GM15510 (cell line): ENCODE data around the gene KIFAP3.

ENCODE experiments used
- POLR2A ChIP-seq: IDR thresholded peaks from 3 replicates; pipeline ENCODE4 v1.6.1; 2011; ENCODE audit warnings: borderline replicate concordance; ENCODE audit not compliant: insufficient read length; ENCODE audit errors: extremely low read depth

Gene KIFAP3

GRCh38 chr1:170064821-170065220 lies 9.7 kb downstream of the KIFAP3 start:
- no peak for TF ChIP-seq POLR2A

GRCh38 chr1:170063109-170063826 lies 11.2 kb downstream of the KIFAP3 start:
- TF ChIP-seq POLR2A: no peak

GRCh38 chr1:170049176-170049800 lies 25.2 kb downstream of the KIFAP3 start:
- no peak for TF ChIP-seq POLR2A

DNA sequence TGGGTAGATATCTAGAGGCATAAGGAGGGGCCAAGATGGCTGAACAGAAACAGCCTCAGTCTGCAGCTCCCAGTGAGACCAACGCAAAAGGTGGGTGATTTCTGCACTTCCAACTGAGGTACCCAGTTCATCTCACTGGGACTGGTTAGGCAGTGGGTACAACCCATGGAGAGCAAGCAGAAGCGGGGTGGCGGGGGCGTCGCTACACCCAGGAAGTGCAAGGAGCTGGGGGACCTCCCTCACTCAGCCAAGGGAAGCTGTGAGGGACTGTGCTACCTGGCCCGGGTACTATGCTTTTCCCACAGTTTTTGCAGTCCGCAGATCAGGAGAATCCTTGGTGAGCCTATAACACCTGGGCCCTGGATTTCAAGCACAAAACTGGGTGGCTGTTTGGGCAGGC lies 26.0 kb downstream of the KIFAP3 start:
- TF ChIP-seq POLR2A: no peak

GRCh38 chr1:170044187-170044586 lies 30.3 kb downstream of the KIFAP3 start:
- TF ChIP-seq POLR2A: no peak

DNA sequence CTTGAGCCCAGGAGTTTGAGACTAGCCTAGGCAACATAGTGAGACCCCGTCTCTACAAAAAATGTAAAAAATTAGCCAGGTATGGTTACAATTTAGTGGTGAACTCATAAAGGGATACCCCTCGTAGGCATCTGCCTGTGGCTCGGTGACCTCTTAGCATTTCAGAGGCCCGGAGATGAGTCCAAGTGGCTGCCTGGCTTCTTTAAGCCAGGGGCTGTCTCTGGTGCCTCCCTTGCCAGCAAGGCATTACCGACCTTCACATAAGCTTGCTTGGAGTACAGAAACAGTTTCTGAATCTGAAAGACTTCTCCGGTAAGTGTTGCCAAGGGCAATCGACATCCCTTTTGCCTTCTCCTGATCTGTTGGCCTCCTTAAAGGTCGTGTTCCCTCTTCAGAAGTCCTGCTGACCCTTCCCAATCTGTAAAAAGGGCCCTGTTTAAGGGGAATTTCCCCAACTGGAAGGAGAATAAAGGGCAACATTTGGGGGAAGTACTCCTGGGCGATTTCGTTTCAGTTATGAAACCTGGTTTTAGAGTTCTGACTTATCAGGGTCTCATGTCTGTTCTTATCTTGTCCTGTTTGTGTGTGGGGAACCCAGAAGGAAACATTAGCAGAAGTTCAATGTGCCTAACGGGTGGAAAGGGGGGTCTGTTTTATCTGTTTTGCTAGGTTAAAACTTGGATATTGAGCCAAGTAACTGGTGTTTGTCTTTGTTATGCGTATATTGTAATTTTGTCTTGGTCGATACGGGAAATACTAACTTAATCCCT lies 32.9 kb downstream of the KIFAP3 start:
- no peak for TF ChIP-seq POLR2A

GRCh38 chr1:170032531-170033280 lies 41.8 kb downstream of the KIFAP3 start:
- no peak for TF ChIP-seq POLR2A

- TF ChIP-seq POLR2A: no peak
These were observed 44.3 kb downstream of the KIFAP3 start for GRCh38 chr1:170030212-170030611.

GRCh38 chr1:170027760-170028159 lies 46.7 kb downstream of the KIFAP3 start:
- TF ChIP-seq POLR2A: no peak

- TF ChIP-seq POLR2A: no peak
These were observed 53.6 kb downstream of the KIFAP3 start for GRCh38 chr1:170020859-170021258.

- no peak for TF ChIP-seq POLR2A
These were observed 57.0 kb downstream of the KIFAP3 start for GRCh38 chr1:170017478-170017877.

DNA sequence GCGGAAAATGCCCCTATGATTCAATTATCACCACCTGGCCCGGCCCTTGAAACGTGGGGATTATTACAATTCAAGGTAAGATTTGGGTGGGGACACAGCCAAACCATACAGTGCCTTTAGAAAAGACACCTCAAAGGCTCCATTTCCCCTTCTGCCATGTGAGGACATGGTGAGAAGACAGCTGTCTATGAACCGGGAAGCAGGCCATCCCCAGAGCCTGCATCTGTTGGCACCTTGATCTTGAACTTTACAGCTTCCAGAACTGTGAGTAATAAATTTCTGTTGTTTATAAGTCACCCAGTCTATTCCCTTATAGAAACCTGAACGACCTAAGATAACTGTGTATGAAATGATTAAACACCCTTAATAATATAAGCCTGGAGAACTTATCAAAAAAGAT lies 61.6 kb downstream of the KIFAP3 start:
- TF ChIP-seq POLR2A: no peak

- no peak for TF ChIP-seq POLR2A
These were observed 64.1 kb downstream of the KIFAP3 start for GRCh38 chr1:170010443-170010842.

DNA sequence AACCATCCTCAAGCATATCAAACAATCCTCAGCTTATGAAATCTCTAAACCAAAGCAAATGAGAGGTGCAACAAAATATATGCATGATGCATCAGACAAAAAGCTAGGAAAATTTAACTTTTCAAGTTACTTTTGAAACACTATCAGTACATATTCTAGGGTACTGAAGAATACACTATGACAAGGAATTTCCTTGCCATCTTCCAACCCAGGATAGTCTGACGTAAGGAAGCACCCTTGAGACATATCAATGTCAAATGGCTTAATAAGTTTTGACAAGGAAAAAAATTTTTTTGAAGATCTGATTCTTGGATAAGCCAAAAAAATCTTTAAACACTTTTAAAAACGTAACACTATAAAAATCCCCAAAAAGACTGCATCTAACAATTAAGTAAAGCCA lies 64.9 kb downstream of the KIFAP3 start:
- TF ChIP-seq POLR2A: no peak

GRCh38 chr1:170001266-170001665 lies 73.2 kb downstream of the KIFAP3 start:
- TF ChIP-seq POLR2A: no peak
